Stimulated activated CD4-positive, alpha-beta T cell treated with anti-CD3 and anti-CD28 coated beads, TNF-alpha, amount 100 ng/mL, for 1 hour (primary cell): ENCODE results near the gene PAXIP1.
"Not testable (repeated sequence)": the region's sequence is repeated elsewhere in the genome, so short reads cannot be mapped to it uniquely, and the experiment has no call there.

Experiments used
- DNase-seq, 3 donors: peaks; one replicate each; pipeline ENCODE4 v3.0.0-alpha.2; 2020; ENCODE audit warnings: low read depth in 3 of 3, low spot score in 1 of 3

PAXIP1 gene

DNA sequence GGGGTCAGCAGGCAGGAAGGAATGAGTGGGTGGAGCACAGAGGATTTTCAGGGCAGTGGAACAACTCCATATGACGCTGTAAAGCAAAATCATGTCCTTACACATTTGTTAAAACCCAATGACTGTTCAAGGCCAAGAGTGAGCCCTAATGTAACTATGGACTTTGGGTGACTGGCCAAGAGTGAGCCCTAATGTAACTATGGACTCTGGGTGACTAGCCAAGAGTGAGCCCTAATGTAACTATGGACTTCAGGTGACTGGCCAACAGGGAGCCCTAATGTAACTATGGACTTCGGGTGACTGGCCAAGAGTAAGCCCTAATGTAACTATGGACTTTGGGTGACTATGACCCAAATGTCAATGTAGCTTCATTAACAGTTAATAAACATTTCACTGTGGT is 52.0 kb downstream of the PAXIP1 start:
- DNase-seq = no peak

DNA sequence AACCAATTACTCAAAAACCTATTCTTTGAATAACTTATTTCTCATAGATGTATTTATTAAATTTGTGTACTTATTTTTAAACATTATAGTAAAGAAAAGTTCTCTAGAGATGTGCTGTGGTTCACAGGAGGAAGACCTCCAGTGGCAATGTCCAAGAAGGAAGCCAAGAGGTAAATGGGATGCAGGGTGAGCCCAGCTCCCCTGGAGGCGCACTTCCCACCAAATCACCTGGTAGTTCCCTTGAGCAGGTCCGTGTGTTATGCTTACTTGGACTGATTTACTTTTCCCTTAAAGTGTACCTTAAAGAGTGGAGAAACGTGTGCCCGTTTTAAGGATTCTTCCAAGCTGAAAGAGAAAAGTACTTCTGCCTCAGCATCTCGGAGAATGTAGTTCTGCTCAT is 55.3 kb downstream of the PAXIP1 start:
- DNase-seq = no peak

DNA sequence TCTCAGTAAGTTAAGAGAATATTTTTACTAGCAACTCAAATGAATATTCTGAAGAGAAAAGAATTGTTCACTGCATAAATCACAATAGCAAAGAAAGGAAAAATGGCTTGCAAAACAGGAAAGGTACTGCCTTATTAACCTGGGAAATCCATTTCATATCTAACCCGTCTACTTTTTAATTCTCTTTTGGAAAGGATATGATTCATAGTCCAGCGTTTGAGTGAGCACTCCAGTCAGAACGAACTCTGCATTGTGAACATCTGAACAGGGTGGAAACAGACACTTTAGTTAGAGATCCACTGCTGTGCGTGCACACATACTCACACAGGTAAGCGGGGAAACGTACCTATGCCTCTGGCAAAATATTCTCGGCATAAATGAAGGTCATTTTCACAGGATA is 56.8 kb downstream of the PAXIP1 start:
- DNase-seq = no peak

DNA sequence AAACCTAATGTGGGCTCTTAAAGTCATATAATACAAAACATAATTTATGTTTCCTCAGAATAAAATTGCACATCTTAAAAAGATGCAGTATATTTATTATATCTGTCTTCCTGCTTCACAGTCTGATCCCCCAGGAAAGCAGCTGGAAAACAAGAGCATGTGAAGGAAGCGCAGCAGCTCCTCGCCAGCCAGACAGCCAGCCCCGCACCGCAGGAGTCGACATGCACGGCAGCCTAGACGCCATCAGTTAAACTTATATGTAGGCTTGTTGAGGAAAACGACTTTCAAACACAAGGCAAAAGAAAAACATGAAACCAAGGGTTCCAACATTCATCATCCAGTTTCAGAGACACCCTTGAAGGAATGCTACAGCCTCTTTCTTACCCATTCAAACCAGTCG is 59.0 kb downstream of the PAXIP1 start:
- no peak for DNase-seq

DNA sequence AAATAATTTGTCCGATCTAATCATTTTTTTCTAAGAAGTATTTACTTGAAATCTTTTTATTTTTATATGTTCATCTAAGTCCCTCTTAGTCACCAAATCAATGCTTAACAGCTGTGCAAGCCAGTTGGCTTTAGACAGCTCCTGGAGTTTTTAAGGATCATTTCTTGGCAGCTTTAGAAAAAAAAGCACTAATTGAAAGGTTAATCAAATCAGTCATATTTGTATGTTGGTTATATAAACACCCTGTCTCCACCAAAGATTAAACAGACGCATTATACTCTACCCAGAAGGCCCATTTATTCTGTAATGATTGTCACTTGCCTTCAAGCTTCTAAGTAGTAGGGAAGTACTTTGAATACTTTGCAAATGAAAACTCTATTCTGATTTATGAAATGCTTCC is 60.2 kb downstream of the PAXIP1 start:
- DNase-seq = no peak

DNA sequence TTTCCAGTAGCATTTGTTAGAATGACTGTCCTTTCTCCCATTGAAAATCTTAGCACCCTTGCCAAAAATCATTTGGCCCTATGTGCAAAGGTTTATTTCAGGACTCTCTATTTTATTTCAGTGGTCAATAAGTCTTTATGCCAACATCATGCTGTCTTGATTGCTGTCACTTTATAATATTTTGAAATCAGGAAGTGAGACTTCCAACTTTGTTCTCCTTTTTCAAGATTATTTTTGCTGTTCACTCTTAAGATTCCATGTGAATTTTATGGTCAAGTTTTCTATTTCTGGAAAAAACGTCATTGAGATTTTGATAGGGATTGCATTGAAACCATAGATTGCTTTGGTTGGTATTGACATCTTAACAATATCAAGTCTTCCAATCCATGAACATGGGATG is 65.1 kb downstream of the PAXIP1 start:
- no peak for DNase-seq

DNA sequence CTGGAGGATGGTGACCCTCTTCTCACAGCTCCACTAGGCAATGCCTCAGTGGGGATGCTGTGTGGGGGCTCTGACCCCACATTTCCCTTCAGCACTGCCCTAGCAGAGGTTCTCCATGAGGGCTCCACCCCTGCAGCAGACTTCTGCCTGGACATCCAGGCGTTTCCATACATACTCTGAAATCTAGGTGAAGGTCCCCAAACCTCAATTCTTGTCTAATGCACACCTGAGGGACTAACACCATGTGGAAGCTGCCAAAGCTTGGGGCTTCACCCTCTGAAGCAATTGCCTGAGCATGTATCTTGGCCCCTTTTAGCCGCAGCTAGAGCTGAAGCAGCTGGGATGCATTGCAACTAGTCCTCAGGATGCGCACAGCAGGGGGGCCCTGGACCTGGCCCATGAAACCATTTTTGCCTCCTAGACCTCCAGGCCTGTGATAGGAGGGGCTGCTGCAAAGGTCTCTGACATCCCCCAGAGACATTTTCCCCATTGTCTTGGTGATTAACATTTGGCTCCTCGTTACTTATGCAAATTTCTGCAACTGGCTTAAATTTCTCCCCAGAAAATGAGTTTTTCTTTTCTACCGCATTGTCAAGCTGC is 68.5 kb downstream of the PAXIP1 start:
- not testable (repeated sequence) for DNase-seq

DNA sequence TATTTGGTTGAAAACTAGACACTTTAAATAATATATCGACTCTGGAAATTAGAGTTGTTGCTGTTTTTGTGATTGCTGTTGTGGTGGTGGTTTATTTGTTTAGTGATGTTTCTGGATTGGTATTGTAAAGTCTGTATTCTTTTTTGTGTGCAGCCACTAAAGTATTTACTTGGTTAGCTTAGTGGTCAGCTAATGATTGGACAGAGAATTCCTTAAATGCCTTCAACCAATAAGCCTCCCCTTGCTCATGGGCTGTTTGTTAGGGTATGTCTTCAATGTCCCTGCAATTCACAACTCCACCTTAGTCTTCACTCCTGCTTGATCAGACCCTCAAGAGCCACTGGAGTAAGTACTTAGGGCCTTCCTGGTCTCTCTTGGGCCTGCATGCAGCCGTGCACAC is 71.0 kb downstream of the PAXIP1 start:
- DNase-seq = no peak

DNA sequence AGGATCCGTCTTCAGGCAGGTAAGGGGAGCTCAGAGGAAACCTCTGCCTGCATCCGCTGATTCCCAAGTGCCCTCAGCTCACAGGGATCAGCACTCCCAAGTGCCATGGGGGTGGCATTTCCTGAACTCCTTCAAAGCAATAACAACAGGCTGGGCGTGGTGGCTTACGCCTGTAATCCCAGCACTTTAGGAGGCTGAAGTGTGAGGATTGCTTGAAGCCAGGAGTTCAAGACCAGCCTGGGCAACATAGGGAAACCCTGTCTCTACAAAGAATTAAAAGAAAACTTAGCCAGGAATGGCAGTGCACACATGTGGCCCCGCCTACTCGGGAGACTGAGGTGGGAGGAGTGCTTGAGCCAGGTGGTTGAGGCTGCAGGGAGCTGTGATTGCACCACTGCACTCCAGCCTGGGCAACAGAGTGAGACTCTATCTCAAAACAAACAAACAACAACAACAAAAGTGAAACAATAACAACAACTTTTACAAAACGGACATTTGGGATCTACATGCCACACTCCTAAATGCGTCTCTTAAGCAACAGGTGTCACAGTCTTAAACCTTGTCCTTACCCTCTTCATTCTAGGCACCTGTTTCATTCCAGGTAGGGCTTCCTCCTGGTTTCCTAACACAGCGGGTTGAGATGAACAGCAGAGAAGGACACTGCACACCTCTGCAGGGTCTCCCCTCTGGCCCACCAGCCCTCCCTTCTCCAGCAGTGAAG is 73.8 kb downstream of the PAXIP1 start:
- DNase-seq = no peak

DNA sequence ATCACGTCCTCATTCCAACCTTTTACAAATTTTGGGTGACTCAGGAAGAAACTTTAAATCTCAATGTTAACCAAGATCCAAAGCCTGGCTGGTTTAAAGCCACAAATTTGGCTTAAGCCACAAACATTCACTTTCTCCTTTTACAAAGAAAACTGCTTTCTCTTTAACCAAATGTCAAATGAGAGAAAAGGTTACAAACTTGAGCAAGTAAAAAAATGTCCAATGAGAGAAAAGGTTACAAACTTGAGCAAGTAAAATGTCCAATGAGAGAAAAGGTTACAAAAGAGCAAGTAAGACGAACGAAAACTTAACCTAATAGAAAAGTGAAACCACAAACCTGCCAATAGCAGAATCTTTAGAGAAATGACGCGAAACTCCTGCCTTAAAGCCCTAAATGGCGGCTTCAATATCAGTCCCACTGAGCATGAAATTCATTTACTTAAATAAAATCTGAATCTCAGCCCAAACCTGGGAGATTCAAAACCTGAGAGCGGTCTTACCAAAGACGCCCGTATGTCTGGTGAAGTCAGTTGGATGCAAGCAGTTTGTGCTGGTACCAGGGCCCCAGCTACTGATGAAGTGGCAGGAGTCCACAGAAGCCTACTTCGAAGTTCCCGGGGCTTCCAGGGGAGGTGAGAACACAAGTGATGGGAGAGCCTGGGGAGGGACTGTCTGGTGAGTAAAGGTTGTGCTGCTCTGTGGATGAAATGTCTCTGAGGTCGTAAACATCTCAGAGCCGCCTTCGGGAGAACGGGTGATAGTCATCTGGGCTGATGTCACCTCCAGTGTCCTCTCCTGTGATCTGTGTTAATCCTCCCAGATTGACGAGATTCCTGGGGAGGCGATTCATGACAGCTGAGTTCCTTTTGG is 74.6 kb downstream of the PAXIP1 start:
- DNase-seq = peak in 2 of 3 donors; percentile 11 to 15

DNA sequence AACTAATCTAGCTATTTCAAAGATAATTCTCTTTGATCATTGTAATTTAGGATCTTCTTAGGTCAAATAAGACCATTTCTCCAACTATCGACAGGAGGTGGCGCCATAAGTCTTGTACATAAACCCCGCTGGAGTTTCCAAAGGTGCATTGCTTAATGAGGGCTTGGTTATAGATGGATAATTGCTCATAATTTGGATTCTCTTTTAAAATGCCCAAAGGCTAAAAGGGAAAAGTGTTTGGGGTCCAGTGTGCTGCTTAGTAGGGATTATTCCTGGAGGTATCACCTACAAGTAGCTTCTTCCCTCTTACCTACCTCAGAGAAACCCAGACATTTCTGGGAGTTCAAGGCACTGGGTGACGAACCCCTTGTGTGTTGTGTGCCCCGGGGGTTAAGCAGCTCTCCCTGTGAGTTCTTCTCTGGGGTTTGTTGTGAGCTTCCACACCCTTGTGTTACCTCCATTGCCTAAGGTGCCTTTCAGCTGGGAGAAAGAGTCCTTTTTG is 75.2 kb downstream of the PAXIP1 start:
- DNase-seq = peak; percentile 50 to 56 (median 51)

DNA sequence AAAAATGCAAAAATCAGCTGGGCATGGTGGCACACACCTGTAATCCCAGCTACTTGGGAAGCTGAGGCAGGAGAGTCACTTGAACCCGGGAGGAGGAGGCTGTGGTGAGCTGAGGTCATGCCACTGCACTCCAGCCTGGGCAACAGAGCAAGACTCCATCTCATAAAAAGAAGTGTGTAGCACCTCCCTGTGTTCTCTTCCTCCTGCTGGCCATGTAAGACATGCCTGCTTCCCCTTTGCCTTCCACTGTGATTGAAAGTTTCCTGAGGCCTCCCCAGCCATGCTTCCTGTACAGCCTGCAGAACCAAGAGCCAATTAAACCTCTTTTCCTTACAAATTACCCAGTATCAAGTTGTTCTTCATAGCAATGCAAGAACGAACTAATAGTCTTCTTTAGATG is 80.5 kb downstream of the PAXIP1 start:
- DNase-seq = not testable (repeated sequence)

DNA sequence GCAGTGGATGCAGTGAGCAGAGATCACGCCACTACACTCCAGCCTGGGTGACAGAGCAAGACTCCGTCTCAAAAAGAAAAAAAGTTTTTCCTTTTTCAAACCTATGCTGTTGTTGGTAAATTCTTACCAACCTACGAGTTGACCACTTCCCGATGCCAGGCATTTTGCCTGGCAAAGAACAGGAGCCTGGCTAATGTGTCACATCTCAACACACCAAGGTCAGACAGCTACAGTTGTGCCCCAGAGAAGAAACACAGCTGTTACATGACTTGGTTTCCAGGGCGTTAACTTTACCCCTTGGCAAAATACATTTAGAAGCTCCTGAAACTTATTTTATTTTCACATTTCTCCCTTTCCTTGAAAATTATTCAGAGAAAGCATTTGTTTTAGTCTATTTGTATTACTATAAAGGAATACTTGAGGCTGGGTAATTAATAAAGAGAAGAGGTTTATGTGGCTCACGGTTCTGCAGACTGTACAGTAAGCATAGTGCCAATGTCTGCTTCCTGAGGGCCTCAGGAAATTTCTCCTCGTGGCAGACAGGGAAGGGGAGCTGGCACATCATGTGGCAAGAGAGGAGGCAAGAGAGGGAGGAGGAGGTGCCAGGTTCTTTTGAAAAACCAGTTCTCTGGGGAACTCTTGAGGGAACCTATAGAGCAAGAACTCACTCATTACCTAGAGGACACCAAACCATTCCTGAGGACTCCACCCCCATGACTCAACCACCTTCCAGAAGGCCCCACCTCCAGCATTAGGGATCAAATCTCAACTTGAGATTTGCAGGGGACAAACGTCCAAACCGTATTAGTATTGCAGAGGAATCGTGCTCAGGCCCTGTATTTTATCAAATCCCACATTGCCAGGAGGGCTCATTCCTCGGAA is 83.3 kb downstream of the PAXIP1 start:
- DNase-seq = no peak

DNA sequence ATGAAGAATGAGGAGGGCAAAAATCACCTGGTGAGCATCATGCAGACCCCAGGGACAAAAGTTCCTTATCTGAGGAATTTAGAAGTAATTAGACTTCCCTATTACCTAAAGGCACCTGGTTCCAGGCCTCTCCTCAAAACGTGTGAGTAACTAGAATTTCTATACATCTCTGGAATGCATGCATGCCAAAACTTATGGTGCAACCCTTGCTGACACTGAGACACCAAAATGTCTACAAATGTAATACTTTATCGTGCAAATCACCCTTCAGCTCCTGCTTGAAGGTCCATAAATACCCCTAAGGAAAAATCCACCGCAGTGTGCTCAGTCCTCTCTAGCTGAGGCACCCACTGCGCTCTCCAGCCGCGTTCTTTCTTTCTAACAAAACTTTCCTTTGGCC is 84.2 kb downstream of the PAXIP1 start:
- no peak for DNase-seq

DNA sequence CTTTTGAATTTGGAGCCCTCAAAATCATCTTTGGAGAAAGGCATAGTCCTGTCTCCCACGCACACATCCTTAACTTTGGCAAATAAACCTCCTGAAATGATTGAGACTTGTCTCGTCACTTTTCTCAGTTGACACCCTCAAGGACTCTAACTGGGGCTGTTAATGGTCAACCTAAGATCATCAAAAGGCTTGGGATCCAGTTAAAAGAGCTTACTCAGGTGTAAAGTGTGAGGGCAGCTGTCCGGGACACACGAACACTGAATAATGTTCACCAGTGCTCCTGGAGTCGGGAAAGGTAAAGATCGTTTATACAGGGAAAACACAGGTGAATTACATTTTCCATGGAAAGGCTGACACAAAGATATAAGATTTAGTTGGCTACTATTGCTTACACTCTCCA is 84.7 kb downstream of the PAXIP1 start:
- no peak for DNase-seq

DNA sequence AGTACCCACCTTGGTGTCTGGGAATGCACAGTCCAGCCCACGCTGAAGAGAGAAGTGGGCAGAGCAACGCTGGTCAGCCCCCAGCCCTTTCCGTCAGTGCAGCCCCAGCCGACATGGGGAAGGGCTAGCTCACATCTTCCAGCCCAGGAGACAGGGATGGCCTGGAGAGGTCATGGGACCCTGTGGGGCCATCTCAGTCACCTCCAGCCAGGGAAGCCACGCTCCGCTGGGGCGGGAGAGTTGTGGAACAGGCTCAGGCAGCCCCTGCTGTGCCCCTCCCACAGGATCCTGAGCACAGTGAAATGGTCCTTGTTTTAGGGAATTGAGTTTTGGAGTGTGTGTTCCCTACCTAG is 85.1 kb downstream of the PAXIP1 start:
- DNase-seq = no peak

DNA sequence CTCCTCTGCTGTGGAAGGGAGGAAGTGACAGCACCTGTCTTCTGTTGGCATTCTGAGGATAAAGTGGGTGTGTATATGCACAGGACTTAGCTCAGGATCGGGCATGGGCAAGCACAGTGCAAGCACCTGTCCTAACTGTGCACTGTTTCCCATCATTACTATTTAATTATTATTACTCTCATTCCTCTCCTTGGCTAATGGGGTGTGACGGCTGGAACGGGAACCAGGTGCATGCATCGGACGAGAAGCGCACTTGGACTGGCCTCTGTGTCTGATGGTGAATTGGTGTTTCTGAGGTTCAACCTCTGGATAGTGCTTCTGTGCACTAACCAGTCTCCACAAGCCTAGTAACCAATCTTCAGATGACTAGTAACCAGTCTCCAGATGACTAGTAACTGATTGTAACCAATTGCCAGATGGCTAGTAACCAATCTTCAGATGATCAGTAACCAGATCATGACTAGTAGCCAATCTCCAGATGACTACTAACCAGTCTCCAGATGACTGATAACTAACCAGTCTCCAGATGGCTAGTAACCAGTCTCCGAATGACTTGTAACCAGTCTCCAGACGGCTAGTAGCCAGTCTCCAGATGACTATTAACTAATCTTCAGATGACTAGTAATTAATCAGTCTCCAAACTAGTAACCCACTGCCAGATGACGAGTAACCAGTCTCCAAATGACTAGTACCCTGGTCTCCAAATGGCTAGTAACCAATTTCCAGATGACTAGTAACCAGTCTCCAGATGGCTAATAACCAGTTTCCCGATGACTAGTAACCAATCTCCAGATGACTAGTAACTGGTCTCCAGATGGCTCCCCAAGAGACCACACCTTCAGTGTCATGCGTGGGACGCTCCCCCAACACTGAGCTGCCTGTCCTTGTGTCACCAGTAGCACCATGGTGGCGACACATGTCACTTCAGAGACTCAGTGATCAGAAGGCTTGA is 85.8 kb downstream of the PAXIP1 start:
- no peak for DNase-seq

DNA sequence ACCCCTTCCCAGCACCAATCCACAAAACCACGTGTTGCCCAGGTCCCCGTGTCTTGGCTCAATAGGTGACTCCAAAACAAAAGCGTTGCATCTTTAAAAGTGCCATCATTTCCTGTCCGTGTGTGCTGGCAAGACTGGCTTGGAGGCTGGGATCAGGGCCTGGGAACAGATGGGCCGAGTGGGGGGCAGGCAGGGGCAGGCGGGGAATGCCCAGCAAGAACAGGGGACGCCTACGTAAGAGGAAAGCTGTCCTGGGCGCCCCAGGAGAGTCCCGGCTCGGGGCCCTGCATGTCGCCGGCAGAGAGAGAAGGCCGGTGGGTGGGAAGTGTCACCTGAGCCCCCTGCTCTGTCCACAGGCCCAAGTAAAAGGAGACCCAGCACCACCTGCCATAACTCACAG is 86.5 kb downstream of the PAXIP1 start:
- no peak for DNase-seq

DNA sequence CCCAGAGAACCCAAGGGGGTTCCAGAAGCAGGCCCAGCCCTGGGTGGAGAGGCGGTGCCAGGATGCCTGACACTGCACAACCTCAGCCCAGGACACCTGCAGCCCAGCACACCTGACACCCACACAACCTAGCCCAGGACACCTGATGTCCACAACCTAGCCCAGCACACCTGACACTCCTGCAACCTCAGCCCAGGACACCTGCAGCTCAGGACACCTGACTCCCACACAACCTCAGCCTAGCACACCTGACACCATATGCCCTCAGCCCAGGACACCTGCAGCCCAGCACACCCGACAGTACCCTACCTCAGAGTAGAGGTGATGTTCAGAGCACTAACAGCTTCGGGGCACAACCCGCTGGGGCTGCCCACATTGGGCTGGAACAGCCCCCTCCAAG is 87.3 kb downstream of the PAXIP1 start:
- no peak for DNase-seq

DNA sequence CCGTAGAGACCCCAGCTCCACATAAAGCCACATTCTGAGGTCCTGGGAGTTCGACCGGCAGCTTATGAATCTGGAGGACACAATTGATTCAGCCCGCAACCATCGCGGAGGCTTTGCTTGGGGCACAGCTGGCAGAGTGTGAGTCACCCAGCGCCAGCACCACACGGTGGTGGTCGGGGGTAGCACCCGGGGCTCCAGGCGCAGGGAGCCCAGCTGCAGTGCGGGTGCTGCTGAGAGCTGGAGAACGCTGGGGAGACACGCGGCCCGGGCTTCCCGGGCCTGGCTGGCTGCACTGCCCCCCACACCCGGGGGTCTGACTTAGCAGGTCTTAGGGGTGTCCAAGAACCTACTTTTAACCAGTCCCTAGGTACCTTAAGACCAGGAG is 87.9 kb downstream of the PAXIP1 start:
- no peak for DNase-seq
